ENCODE results near the gene NPR2.

- TF ChIP-seq CTCF (IDR thresholded peaks at IDR 0.05) (no peak), POLR2A (IDR thresholded peaks at IDR 0.05) (no peak)
Measured at GRCh38 chr9:35759795-35760194, 31.6 kb upstream of the NPR2 start.
